GM21576 (cell line): ENCODE measurements around the gene KDM6B.

Experiments used
- ATAC-seq: cut with Tn5 transposase; IDR thresholded peaks from one replicate; pipeline ENCODE4 v1.9.1; 2021; ENCODE audit warnings: mild to moderate bottlenecking, moderate library complexity; ENCODE audit not compliant: unreplicated experiment

The KDM6B gene

DNA sequence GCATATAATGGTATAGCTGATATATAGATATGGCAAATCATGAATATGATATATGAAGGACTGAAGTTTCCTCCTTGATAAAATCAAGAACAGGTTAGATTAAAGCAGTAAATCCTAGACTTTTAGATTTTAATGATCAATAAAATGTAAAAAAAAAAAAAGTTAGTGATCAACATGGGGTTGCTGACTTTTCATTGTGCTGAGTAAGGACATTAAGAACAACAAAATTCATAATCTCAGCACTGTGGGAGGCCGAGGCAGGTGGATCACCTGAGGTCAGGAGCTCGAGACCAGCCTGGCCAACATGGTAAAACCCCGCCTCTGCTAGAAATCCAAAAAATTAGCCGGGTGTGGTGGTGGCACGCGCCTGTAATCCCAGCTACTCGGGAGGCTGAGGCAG is 44.2 kb downstream of the KDM6B start:
- no peak for ATAC-seq

GRCh38 chr17:7880076-7880868 is 46.3 kb downstream of the KDM6B start:
- no peak for ATAC-seq

- ATAC-seq, result no peak
Measured at GRCh38 chr17:7881276-7882054, 47.4 kb downstream of the KDM6B start.

GRCh38 chr17:7882068-7882467 is 48.1 kb downstream of the KDM6B start:
- no peak for ATAC-seq

GRCh38 chr17:7882629-7883028 is 48.6 kb downstream of the KDM6B start:
- no peak for ATAC-seq
